Measurements from ENCODE around the gene HPGDS. TPM values are rescaled to one million over a fixed set of nuclear protein-coding genes. Genes with fewer than 3 reads are reported as not detected.

HPGDS gene
- total RNA-seq, 1 donor from 2014 or later, result not detected

- H3K4me1 Mint-ChIP-seq (ENCODE audit: low read depth), result peaks cover 11% of the 10 kb centered on the region
- no peaks in the 10 kb centered on the region for H3K9me3 Mint-ChIP-seq (ENCODE audit: low read depth)
- H3K36me3 Mint-ChIP-seq (ENCODE audit: insufficient read depth), result no peaks in the 10 kb centered on the region
Observed at GRCh38 chr4:94345969-94346368, 3.3 kb upstream of the HPGDS start.

GRCh38 chr4:94345266-94345665 lies 2.6 kb upstream of the HPGDS start:
- peaks cover 11% of the 10 kb centered on the region for H3K4me1 Mint-ChIP-seq (ENCODE audit: low read depth)
- no peaks in the 10 kb centered on the region for H3K9me3 Mint-ChIP-seq (ENCODE audit: low read depth)
- TF ChIP-seq CTCF (IDR thresholded peaks at IDR 0.05; ENCODE audit: unreplicated experiment), result no peak
- peak overlapping the region; percentile 62 for H3K27ac Mint-ChIP-seq
- H3K27me3 Mint-ChIP-seq, result no peaks in the 10 kb centered on the region
- no peaks in the 10 kb centered on the region for H3K36me3 Mint-ChIP-seq (ENCODE audit: insufficient read depth)
- H3K4me3 Mint-ChIP-seq (ENCODE audit: low read depth), result no peak overlapping the region
- DNase-seq (ENCODE audit: low spot score, unreplicated experiment), result no peak

More at GRCh38 chr4:94345969-94346368, 3.3 kb upstream of the HPGDS start:
- DNase-seq (ENCODE audit: low spot score, unreplicated experiment), result no peak
- Mint-ChIP-seq H3K4me3 (ENCODE audit: low read depth) (no peak overlapping the region), H3K27me3 (no peaks in the 10 kb centered on the region), H3K27ac (no peak overlapping the region)
- no peak for TF ChIP-seq CTCF (IDR thresholded peaks at IDR 0.05; ENCODE audit: unreplicated experiment)

- no peaks in the 10 kb centered on the region for H3K36me3 Mint-ChIP-seq (ENCODE audit: insufficient read depth)
- H3K4me1 Mint-ChIP-seq (ENCODE audit: low read depth), result peaks cover 11% of the 10 kb centered on the region
- DNase-seq (ENCODE audit: low spot score, unreplicated experiment), result no peak
- no peak for TF ChIP-seq CTCF (IDR thresholded peaks at IDR 0.05; ENCODE audit: unreplicated experiment)
- no peaks in the 10 kb centered on the region for H3K9me3 Mint-ChIP-seq (ENCODE audit: low read depth)
- no peaks in the 10 kb centered on the region for H3K27me3 Mint-ChIP-seq
- no peak overlapping the region for H3K27ac Mint-ChIP-seq
- no peak overlapping the region for H3K4me3 Mint-ChIP-seq (ENCODE audit: low read depth)
Observed at GRCh38 chr4:94344457-94344856, 1.8 kb upstream of the HPGDS start.

GRCh38 chr4:94341481-94342370 lies 910 bp downstream of the HPGDS start:
- no peaks in the 10 kb centered on the region for H3K36me3 Mint-ChIP-seq (ENCODE audit: insufficient read depth)
- no peak overlapping the region for H3K4me3 Mint-ChIP-seq (ENCODE audit: low read depth)
- peaks cover 6% of the 10 kb centered on the region for H3K4me1 Mint-ChIP-seq (ENCODE audit: low read depth)
- H3K27me3 Mint-ChIP-seq, result no peaks in the 10 kb centered on the region
- no peak for DNase-seq (ENCODE audit: low spot score, unreplicated experiment)
- H3K27ac Mint-ChIP-seq, result no peak overlapping the region
- no peaks in the 10 kb centered on the region for H3K9me3 Mint-ChIP-seq (ENCODE audit: low read depth)
- no peak for TF ChIP-seq CTCF (IDR thresholded peaks at IDR 0.05; ENCODE audit: unreplicated experiment)

GRCh38 chr4:94339779-94340178 lies 2.9 kb downstream of the HPGDS start:
- Mint-ChIP-seq H3K4me3 (ENCODE audit: low read depth) (no peak overlapping the region), H3K9me3 (ENCODE audit: low read depth) (no peaks in the 10 kb centered on the region), H3K27me3 (no peaks in the 10 kb centered on the region), H3K27ac (no peak overlapping the region), H3K36me3 (ENCODE audit: insufficient read depth) (no peaks in the 10 kb centered on the region), H3K4me1 (ENCODE audit: low read depth) (peaks cover 1% of the 10 kb centered on the region)
- no peak for TF ChIP-seq CTCF (IDR thresholded peaks at IDR 0.05; ENCODE audit: unreplicated experiment)
- DNase-seq (ENCODE audit: low spot score, unreplicated experiment), result no peak
